Trophoblast cell (in vitro differentiated cells and primary cell): ENCODE results near the gene PPP4C.
A peak's percentile ranks its signal among the peaks of the same experiment; 100 is the strongest.

Experiments
- DNase-seq, 2 donors: peaks; one replicate each; pipeline ENCODE4 v3.0.0-alpha.2; 2016
- H2AFZ ChIP-seq: 2 replicates; pipeline ENCODE4 v1.6.1; 2013; ENCODE audit warnings: low read length, moderate library complexity, mild to moderate bottlenecking; ENCODE audit not compliant: insufficient read depth, poor library complexity
- H2AK5ac ChIP-seq: 2 replicates; pipeline ENCODE4 v1.6.1; 2013; ENCODE audit warnings: mild to moderate bottlenecking, low read length
- H2BK120ac ChIP-seq: 2 replicates; pipeline ENCODE4 v1.6.1; 2013; ENCODE audit warnings: low read length, mild to moderate bottlenecking, moderate library complexity; ENCODE audit not compliant: insufficient read depth, poor library complexity
- H2BK12ac ChIP-seq: 2 replicates; pipeline ENCODE4 v1.6.1; 2013; ENCODE audit warnings: mild to moderate bottlenecking, low read length, moderate library complexity
- H2BK5ac ChIP-seq: 2 replicates; pipeline ENCODE4 v1.6.1; 2013; ENCODE audit warnings: low read length, low read depth, moderate library complexity, mild to moderate bottlenecking; ENCODE audit not compliant: poor library complexity
- H3K14ac ChIP-seq: 2 replicates; pipeline ENCODE4 v1.6.1; 2013; ENCODE audit warnings: mild to moderate bottlenecking, low read length
- H3K18ac ChIP-seq: 2 replicates; pipeline ENCODE4 v1.6.1; 2013; ENCODE audit warnings: mild to moderate bottlenecking, low read length
- H3K23ac ChIP-seq: 2 replicates; pipeline ENCODE4 v1.6.1; 2013; ENCODE audit warnings: low read length
- H3K27ac ChIP-seq: 2 replicates; pipeline ENCODE4 v1.5.1; 2013; ENCODE audit warnings: low read depth, mild to moderate bottlenecking, inconsistent platforms, low read length, moderate library complexity
- H3K27me3 ChIP-seq: 2 replicates; pipeline ENCODE4 v1.6.1; 2013; ENCODE audit warnings: inconsistent platforms, mild to moderate bottlenecking, low read length, moderate library complexity; ENCODE audit not compliant: insufficient read depth
- H3K36me3 ChIP-seq, 2 experiments: 1 replicate in 1 of 2; 2 replicates in 1 of 2; pipeline ENCODE4 v1.6.1; 2013; ENCODE audit warnings: low read length in 2 of 2, mild to moderate bottlenecking in 2 of 2, moderate library complexity in 1 of 2; ENCODE audit not compliant: insufficient read depth in 2 of 2, control insufficient read depth in 1 of 2
- H3K4ac ChIP-seq: 2 replicates; pipeline ENCODE4 v1.6.1; 2013; ENCODE audit warnings: low read depth, mild to moderate bottlenecking, low read length, moderate library complexity
- H3K4me1 ChIP-seq, 2 experiments: 1 replicate in 1 of 2; 2 replicates in 1 of 2; pipeline ENCODE4 v1.6.1; 2013; ENCODE audit warnings: low read length in 2 of 2, mild to moderate bottlenecking in 2 of 2, moderate library complexity in 1 of 2; ENCODE audit not compliant: insufficient read depth in 2 of 2, control insufficient read depth in 1 of 2
- H3K4me2 ChIP-seq: 2 replicates; pipeline ENCODE4 v1.6.1; 2013; ENCODE audit warnings: inconsistent platforms, mild to moderate bottlenecking, low read length, moderate library complexity
- H3K4me3 ChIP-seq: 2 replicates; pipeline ENCODE4 v1.5.1; 2013; ENCODE audit warnings: mild to moderate bottlenecking, low read depth, low read length, inconsistent platforms
- H3K79me1 ChIP-seq: one replicate; pipeline ENCODE4 v1.6.1; 2013; ENCODE audit warnings: low read length
- H3K79me2 ChIP-seq: 2 replicates; pipeline ENCODE4 v1.6.1; 2013; ENCODE audit warnings: low read length, mild to moderate bottlenecking; ENCODE audit not compliant: control insufficient read depth, insufficient read depth, poor library complexity
- H3K9ac ChIP-seq: 2 replicates; pipeline ENCODE4 v1.6.1; 2013; ENCODE audit warnings: mild to moderate bottlenecking, low read length
- H3K9me3 ChIP-seq: 2 replicates; pipeline ENCODE4 v1.6.1; 2013; ENCODE audit warnings: low read depth, mild to moderate bottlenecking, control low read depth, inconsistent platforms, low read length; ENCODE audit not compliant: insufficient read depth
- H4K12ac ChIP-seq: 2 replicates; pipeline ENCODE4 v1.6.1; 2013; ENCODE audit warnings: low read depth, mild to moderate bottlenecking, low read length, moderate library complexity
- H4K8ac ChIP-seq: 2 replicates; pipeline ENCODE4 v1.6.1; 2013; ENCODE audit warnings: low read depth, mild to moderate bottlenecking, low read length, moderate library complexity
- H4K91ac ChIP-seq: one replicate; pipeline ENCODE4 v1.6.1; 2013; ENCODE audit warnings: low read depth, mild to moderate bottlenecking, low read length, moderate library complexity
- WGBS: extraction: QIAGEN DNeasy Blood & Tissue Kit; methylation state at CpG from one replicate; pipeline ENCODE4 v1.1.7; 2013; ENCODE audit warnings: missing lambda C conversion rate; ENCODE audit not compliant: insufficient read length, insufficient coverage; ENCODE audit errors: extremely low coverage; 5-methylcytosine and 5-hydroxymethylcytosine counted together

PPP4C gene

GRCh38 chr16:30069611-30070462 lies 6.0 kb upstream of the PPP4C start:
- Histone ChIP-seq H2AFZ (no peak overlapping the region), H3K4ac (no peak overlapping the region), H3K18ac (peak overlapping the region; percentile 18), H2BK12ac (no peak overlapping the region), H2BK5ac (no peak overlapping the region), H3K36me3 (peaks cover 51 to 52% of the 10 kb centered on the region in 2 experiments), H3K4me3 (no peak overlapping the region), H2AK5ac (no peak overlapping the region), H3K4me2 (no peak overlapping the region), H3K27me3 (no peaks in the 10 kb centered on the region), H3K79me2 (peaks cover 23% of the 10 kb centered on the region), H3K23ac (no peak overlapping the region), H3K79me1 (peaks cover 15% of the 10 kb centered on the region), H4K8ac (no peak overlapping the region), H3K27ac (no peak overlapping the region), H3K4me1 (peaks cover 10 to 12% of the 10 kb centered on the region in 2 experiments), H3K9me3 (no peaks in the 10 kb centered on the region), H3K14ac (no peak overlapping the region), H4K12ac (no peak overlapping the region), H4K91ac (no peak overlapping the region), H2BK120ac (no peak overlapping the region), H3K9ac (no peak overlapping the region)
- DNase-seq, result no peak
- no CpG with 5 or more reads among the region's 31 CpGs for WGBS

GRCh38 chr16:30070490-30070889 lies 5.3 kb upstream of the PPP4C start:
- H3K27ac ChIP-seq, result no peak overlapping the region
- no peak overlapping the region for H3K4me2 ChIP-seq
- H3K14ac ChIP-seq, result no peak overlapping the region
- no peak overlapping the region for H3K4me3 ChIP-seq
- peaks cover 10% of the 10 kb centered on the region for H3K79me1 ChIP-seq
- H3K23ac ChIP-seq, result no peak overlapping the region
- no peak overlapping the region for H2AK5ac ChIP-seq
- peaks cover 18% of the 10 kb centered on the region for H3K79me2 ChIP-seq
- no peak overlapping the region for H3K9ac ChIP-seq
- H2BK120ac ChIP-seq, result no peak overlapping the region
- no peak overlapping the region for H3K4ac ChIP-seq
- H4K8ac ChIP-seq, result no peak overlapping the region
- no peak overlapping the region for H2BK12ac ChIP-seq
- H3K36me3 ChIP-seq, result peaks cover 51 to 52% of the 10 kb centered on the region in 2 experiments
- no peaks in the 10 kb centered on the region for H3K9me3 ChIP-seq
- no peak overlapping the region for H3K18ac ChIP-seq
- H4K12ac ChIP-seq, result no peak overlapping the region
- peaks cover 10 to 15% of the 10 kb centered on the region in 2 experiments for H3K4me1 ChIP-seq
- no peak overlapping the region for H2AFZ ChIP-seq
- no peak overlapping the region for H4K91ac ChIP-seq
- no peak for DNase-seq
- no peak overlapping the region for H2BK5ac ChIP-seq
- no peaks in the 10 kb centered on the region for H3K27me3 ChIP-seq

GRCh38 chr16:30076276-30076791 lies 540 bp downstream of the PPP4C start:
- Histone ChIP-seq H3K27me3 (no peaks in the 10 kb centered on the region), H2AFZ (peak overlapping the region; percentile 63), H3K4me2 (peak overlapping the region; percentile 65), H4K12ac (peak overlapping the region; percentile 13), H3K79me2 (peaks cover 12% of the 10 kb centered on the region), H2BK12ac (peak overlapping the region; percentile 45), H3K4me3 (peak overlapping the region; percentile 98), H2AK5ac (peak overlapping the region; percentile 98), H3K23ac (no peak overlapping the region), H3K18ac (peak overlapping the region; percentile 80), H4K91ac (peak overlapping the region; percentile 86), H3K9ac (peak overlapping the region; percentile 97), H3K79me1 (peaks cover 5% of the 10 kb centered on the region), H2BK5ac (peak overlapping the region; percentile 76), H4K8ac (peak overlapping the region; percentile 69), H2BK120ac (peak overlapping the region; percentile 33), H3K4me1 (peaks cover 4 to 10% of the 10 kb centered on the region in 2 experiments), H3K9me3 (no peaks in the 10 kb centered on the region), H3K4ac (peak overlapping the region; percentile 100), H3K36me3 (peaks cover 42% of the 10 kb centered on the region in 2 experiments), H3K27ac (peak overlapping the region; percentile 4), H3K14ac (peak overlapping the region; percentile 97)
- WGBS, result no CpG with 5 or more reads among the region's 33 CpGs
- DNase-seq, result peak in 1 of 2 donors; percentile 51

GRCh38 chr16:30077656-30078055 lies 1.9 kb downstream of the PPP4C start:
- H2BK12ac ChIP-seq, result no peak overlapping the region
- H2BK5ac ChIP-seq, result no peak overlapping the region
- DNase-seq, result no peak
- H4K8ac ChIP-seq, result no peak overlapping the region
- no peak overlapping the region for H3K23ac ChIP-seq
- H3K27ac ChIP-seq, result no peak overlapping the region
- no peak overlapping the region for H2BK120ac ChIP-seq
- H4K91ac ChIP-seq, result no peak overlapping the region
- H2AFZ ChIP-seq, result no peak overlapping the region
- H3K4me2 ChIP-seq, result no peak overlapping the region
- no CpG with 5 or more reads among the region's 6 CpGs for WGBS
- H3K79me1 ChIP-seq, result peaks cover 5% of the 10 kb centered on the region
- H3K18ac ChIP-seq, result no peak overlapping the region
- H3K9me3 ChIP-seq, result no peaks in the 10 kb centered on the region
- H3K14ac ChIP-seq, result no peak overlapping the region
- H3K4ac ChIP-seq, result peak overlapping the region; percentile 89
- peaks cover 12% of the 10 kb centered on the region for H3K79me2 ChIP-seq
- no peak overlapping the region for H3K9ac ChIP-seq
- no peak overlapping the region for H3K4me3 ChIP-seq
- H2AK5ac ChIP-seq, result no peak overlapping the region
- peaks cover 4 to 10% of the 10 kb centered on the region in 2 experiments for H3K4me1 ChIP-seq
- H3K36me3 ChIP-seq, result peaks cover 41 to 42% of the 10 kb centered on the region in 2 experiments
- H3K27me3 ChIP-seq, result no peaks in the 10 kb centered on the region
- H4K12ac ChIP-seq, result no peak overlapping the region
